Measurements from ENCODE around the gene ATG7. TPM values are rescaled to one million over a fixed set of nuclear protein-coding genes. Genes with fewer than 3 reads are reported as not detected.
"Not testable (repeated sequence)": the region's sequence is repeated elsewhere in the genome, so short reads cannot be mapped to it uniquely, and the experiment has no call there.

Gene ATG7
- polyA plus RNA-seq, 4 donors = 22.0 to 26.0 (median 25.4) TPM

DNA sequence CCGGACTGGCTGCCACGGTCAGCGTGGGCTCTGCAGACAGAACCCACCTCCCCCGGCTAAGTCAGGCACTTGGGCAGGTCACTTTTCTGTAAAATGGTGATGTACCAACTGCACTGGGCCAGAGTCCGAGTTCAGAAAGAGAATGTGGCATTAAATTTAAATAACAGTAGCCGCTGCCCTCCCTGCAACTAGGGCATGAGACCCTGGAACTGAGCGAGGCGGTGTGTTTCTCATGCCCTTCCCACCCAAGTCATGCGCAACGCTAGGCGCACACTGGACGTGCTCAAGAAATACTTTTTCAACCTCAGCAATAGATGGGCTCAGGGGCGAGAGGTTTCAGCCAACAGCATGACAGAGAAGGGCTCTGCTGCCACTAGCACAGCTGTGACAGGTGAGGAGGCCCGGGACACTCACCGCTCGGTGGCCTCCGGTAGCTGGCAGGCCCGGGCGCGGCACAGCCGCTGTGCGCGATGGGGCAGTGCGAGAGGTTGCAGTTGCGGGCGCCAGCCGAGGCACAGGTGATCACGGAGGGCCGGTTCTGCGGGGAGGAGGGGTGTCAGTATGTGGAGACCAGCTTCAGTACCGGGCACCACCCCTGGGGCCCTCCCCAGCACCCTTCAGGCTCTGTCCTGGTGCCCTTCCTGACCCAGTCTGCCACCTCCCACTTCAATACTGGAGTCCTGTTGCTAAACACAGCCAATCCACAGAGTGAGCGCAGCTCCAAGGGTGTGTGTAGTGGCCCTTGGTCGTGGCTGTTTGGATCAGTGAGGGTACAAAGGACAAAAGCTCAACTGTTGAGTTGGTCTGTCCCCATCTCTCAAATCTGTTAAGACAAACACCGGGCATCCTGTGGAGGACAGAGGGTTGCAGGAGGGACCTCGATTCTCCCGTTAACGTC lies 287.0 kb downstream of the ATG7 start:
- no peak for DNase-seq (ENCODE audit: low read depth in 4 of 4, low spot score in 3 of 4)

DNA sequence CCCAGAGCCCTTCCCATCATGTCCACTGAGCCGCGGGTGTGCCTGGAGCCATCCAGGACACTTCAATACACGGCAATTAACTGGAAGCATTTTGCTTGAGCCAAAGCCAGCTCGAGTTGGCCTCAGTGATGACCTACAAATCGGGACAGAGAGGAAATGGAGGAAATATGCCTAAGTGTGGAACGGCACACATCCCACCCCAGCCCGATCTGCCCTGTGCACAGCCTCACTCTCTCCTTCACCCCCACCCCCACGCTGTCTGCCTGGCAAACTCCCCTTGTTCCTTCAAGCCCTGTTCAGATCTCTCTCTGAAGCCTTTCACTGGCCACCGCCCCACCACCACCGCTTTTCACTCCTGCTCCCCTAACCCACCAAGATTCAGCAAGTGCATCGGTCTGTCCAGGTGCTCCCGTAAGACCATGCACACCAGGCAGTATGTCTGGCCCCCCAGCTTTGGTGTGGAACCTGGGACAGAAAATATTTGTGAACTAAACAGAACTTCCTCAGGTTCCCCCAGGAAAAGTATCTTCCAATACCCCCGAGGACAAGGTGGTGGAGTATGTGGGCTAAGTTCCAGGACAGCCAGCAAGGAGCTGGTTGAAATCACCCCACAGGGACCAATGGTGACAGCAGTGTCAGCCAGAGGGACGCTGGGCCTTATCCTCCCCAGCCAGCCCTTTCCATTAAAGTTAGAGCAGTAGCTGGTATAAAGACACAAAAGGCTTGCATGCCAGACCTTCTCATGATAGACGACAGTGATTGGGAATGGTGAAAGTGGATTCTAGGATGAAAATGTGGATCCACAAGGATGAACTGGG lies 287.8 kb downstream of the ATG7 start:
- no peak for DNase-seq (ENCODE audit: low read depth in 4 of 4, low spot score in 3 of 4)

DNA sequence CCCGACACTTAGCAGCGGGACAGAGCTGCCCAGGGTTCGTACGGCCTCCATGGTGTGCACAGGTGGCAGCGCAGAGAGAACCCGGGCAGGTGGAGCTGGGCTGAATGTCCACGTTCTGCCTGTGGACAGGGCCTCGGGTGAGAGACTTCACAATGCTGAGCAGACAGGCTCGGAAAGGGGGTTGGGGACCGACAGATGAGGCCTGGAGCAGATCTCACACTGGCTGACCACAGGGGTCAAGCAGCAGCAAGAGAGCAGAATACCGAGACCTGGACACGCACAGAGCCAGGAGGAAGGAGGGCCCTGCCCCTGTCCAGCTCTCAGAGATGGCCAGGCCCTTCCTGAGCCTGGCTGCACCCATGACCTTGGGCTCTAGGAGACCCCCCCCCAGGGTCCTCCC lies 288.5 kb downstream of the ATG7 start:
- DNase-seq (ENCODE audit: low read depth in 4 of 4, low spot score in 3 of 4) = no peak

DNA sequence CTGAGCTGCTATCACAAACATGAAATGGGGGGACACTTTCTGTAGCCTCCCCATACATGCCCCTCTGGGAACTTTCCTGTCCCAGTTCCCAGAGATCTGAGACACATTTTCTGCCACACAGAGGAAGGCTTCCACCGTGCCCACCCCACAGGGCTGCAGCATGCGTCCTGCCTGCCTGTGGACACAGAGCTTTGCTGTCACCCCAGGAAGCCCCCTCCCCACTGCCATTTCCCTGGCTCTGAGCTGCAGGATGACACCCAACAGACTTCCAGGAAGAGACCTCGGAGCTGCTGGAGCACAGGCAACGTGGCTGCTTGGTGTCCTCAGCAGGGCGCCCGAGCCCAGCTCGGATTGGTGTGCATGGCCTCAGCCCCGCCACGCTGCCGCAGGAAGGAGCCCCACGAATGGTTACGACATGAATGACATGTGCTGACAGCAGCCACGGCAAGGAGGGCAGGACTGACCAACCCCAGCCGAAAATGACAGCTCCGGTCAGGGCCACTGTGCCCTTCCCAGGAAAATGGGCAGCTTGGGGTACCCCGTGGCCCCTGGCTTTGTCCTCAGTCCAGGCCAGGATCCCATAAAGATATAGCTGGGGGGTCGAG lies 290.2 kb downstream of the ATG7 start:
- DNase-seq (ENCODE audit: low read depth in 4 of 4, low spot score in 3 of 4) = no peak

DNA sequence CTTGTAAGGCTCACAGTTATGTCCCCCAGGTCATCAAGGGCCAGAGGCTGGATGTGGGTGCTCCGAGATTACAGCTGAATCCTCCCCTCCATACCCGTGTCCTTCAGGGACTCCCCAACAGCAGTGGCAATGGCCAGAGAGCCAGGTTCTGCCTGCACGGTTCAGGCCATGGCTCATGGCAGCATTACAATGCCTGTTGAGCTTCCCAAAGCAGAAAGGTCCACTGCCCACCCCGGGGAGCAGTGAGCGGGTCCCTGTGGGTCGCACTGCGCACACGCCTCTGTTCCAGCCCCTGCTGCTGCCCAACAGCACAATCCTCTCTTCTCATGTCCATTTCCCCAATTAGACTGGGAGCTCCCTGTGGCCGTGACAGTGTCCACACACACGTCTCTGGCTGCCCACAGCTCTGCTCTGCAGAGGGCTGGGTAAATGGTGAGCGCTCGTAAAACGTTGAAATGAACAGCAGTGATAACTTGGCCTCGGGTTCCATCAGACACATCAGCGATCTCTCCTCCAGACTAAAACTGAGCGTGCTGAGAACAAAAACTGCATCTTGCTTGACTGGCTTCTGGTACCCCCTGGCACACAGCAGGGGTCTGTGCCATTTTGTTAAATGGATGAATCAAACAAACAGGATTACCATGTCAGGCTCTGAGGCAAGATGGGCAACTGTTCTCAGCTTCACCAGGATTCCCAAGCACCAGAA lies 291.1 kb downstream of the ATG7 start:
- DNase-seq (ENCODE audit: low read depth in 4 of 4, low spot score in 3 of 4) = no peak

DNA sequence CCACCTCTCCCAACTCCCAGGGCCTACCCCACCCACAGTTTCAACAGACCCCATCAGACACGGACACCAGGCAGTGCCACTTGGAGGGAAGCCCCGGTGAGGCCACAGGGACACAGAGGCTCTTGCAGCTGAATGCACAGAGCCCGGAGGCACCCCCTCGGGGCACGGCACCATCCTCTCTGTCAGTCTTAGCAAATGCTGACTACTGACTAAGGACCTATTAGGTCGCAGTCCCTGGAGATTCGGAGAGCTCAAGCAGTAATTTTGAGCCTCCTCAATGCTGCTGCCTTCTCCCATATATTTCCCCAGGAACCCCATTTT lies 291.6 kb downstream of the ATG7 start:
- no peak for DNase-seq (ENCODE audit: low read depth in 4 of 4, low spot score in 3 of 4)

DNA sequence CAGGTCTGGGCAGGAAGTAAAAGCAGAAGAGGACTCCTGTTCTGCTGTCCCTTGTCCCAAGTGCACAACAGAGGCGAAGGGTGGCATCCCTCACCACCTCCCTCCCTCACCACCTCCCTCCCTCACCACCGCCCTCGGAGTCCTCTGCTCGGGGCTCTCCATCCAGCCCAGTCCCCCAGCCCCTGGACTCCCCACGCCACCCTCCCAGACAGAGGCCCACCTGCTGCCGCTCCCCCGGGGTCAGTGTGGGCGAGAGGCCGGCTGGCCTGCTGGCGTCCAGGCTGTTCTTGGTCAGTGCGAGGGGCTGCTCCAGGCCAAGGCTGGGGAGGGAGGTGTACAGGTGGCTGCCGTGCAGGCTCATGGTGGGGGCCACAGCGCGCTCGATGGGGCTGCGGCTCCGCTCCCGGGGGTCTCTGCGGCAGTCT lies 292.4 kb downstream of the ATG7 start:
- DNase-seq (ENCODE audit: low read depth in 4 of 4, low spot score in 3 of 4) = no peak

DNA sequence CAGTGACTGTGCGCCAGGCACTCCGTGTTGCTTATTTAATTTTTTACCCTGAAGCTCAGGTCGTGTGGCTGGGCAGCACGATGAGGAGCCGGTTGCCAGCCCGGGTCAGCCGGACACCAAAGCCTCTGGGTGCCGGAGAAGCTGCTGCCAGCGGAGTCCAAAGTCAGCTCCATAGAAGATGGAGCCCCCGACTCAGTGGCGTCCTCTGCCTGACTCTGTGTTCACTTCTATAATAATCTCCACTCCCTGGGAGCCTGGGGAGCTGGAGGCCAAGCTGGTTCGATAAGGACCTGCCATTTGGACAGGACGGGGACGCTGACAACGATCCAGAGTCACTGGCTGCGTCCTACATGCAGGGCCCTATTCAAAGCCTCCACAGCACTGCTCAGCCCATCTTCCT lies 292.9 kb downstream of the ATG7 start:
- DNase-seq (ENCODE audit: low read depth in 4 of 4, low spot score in 3 of 4) = no peak

DNA sequence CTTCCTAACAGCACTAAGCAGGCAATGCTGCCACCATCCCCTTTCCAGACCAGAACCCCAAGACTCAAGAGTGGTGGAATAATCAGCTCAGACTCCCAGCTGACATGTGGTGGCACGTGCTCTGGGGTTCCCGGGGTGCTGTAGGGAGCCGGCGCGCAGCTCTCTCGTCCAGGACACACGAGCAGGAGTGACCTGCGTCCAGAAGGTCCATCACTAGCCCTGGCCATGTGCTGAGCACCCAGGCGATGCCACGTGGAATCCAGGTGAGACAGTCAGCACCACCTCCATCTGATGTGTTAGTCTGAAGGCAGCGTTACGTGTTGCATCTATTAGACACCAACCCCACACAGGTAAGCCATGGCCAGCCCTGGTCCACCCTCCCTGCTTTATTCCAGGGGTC lies 293.3 kb downstream of the ATG7 start:
- DNase-seq (ENCODE audit: low read depth in 4 of 4, low spot score in 3 of 4) = no peak

DNA sequence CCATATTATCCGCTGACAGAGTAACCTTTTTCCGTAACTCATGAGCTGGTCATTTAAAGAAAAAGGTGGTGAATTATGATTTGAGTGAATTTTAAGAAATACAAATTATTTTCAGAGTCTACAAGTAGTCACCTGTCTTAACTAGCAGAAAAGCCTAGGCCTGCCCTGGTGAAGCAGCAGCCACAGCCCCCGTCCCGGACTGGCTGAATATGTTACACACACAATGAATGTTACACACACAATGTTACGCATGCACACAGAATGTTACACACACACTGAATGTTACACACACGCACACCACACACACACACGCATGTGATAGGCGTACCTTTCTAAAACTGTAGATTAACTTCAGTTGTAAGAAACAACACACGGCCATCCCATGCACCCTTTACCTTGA lies 293.7 kb downstream of the ATG7 start:
- no peak for DNase-seq (ENCODE audit: low read depth in 4 of 4, low spot score in 3 of 4)

DNA sequence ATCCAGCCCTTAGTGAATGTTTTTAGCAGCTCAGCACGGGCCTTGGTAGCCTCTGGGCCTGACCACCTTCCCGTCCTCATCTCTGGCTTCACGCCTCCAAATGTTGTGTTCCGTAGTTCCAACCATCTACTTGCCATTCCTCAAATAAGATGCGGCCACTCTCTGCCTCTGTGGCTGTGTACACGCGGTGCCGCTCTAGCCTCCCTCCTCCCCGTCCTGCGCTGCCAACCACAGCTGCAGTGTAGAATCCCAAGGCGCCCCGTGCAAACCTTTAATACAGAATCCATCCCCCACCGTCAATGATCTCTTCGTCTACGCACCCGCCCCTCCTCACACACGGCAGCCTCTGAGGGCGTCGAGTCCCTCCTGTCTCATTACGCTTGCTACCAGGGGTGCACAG lies 294.3 kb downstream of the ATG7 start:
- DNase-seq (ENCODE audit: low read depth in 4 of 4, low spot score in 3 of 4) = no peak

DNA sequence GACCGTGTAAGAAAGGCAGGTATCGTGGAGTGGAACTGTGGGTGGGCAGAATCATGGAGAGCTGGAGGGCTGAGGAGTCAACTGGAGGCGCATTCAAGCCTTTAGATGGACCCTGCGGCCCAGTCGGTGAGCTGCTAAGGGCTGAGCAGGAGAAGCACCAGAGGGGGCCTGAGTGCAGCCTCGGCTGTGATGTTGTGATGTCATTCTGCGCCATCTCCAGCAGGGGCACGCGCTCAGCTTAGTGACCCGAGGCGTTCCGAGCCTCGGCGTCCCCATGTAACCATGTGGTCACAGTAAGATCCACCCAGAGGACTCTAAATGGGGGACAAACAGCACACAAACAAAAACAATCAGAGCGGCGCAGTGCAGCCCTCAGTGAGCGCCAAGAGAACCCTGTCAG lies 294.7 kb downstream of the ATG7 start:
- DNase-seq (ENCODE audit: low read depth in 4 of 4, low spot score in 3 of 4) = no peak

DNA sequence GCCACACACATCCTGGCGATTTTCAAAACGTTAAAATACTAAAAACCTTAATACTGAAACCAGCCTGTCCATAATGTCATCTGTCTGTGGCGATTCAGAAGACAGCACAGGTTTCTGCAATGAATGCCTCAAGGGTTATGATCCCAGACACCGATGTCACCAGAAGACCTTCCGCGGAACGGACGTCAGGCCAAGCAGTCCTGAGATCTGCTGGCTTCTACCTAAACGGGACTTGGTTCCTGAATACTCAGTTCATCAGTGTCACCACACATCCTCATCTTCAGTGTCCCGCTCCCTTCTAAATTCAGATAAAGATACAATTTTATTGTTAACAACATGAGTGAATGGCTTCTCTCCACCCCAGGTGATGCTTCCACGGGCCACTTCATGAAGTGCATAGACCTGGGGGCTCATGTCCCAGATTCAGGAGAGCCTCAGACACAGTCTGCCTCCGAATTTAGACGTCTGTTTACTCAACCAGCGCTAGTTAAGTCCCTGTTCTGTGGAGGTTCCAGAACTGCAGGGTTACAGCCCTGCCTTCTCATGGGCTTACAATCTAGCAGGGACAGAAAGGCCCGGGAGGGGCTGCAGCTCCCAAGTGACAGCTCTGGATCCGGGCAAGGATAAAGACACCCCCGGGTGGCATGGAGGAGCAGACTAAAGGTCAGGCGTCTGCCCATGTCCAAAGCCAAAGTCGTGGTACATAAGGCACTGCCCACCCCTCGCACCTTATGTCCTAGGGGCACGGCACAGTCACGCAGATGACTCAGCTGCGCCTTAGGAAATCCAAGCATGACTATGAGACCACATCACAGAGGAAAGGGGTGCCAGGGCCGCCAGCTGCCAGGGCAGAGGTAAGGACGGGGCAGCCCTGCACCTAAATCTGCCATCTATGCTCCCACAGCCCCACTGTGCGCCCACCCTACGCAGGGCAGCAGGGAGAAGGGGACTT lies 295.6 kb downstream of the ATG7 start:
- DNase-seq (ENCODE audit: low read depth in 4 of 4, low spot score in 3 of 4) = no peak

DNA sequence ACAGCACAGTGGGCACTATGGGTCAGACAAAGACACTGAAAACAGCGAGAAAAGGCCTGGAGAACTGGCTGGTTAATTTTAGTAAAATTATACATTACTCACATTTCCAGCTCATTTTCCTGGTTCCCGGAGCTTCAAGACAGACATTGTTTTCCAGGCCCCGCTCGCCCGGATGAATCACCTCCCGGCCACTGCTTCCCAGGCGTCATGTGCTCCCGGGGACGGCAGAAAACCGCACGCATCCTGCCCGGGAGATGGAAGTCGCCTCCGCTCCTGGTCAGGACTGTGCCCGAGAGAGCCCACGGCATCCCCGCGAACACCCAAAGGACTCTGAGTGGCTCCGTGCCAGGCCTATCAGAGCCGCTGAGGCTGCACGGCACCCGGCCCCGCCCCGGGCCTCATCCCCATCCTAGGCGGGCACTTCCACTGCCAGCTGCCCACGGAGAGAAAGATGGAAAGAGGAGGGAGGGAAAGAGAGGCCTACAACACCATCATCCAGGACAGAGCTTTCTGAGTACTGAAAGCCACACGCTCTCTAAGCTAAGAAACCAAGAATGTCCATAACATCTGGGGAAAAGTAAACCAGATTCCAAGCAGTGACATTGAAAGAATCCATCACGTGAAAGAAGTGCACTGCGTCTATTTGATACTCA lies 296.4 kb downstream of the ATG7 start:
- no peak for DNase-seq (ENCODE audit: low read depth in 4 of 4, low spot score in 3 of 4)

DNA sequence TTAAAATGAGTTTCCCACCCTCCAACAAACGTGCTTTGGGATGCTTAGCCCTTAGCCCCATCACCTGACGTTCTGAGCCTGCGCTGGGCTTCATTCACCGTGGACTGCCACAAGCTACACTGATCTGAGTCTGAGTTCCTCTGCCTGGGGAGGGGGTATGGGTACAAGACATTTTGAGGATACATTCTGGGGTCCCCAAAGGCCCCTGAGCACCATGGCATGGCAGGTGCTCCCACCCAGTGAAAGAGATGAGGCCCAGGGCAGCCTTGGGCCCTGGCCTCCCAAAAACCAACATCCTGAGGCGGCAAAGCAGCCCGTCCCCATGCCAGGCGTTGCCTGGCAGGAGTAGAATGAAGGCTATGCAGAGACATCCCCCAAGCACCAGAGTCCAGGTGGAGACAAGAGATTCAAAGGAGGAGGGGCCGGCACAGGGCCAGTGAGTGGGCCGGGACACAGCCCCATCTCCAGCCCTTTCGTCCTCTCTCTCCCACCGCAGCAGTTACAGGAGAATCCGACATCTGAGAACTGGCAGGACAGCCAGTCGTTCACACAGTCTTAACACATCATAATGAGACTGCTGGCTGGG lies 297.1 kb downstream of the ATG7 start:
- DNase-seq (ENCODE audit: low read depth in 4 of 4, low spot score in 3 of 4) = no peak

DNA sequence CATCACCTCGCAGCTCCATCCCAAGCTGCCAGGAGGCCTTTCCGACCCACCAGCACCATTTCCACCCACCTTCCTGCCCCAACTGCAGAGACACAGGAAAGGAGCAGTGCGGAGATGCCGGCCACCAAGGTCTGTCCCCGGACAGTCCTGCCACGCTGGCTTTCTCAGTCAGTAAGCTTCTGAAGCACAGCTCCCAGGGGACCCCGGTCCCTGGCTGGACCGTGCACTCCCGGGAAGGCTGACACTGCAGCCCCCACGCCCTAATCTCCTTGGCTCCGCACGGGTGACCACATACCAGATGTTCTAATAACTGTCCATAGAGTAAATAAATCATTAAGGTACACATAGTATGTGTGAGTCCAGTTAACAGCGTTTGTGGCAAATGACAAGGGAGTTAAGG lies 298.1 kb downstream of the ATG7 start:
- DNase-seq (ENCODE audit: low read depth in 4 of 4, low spot score in 3 of 4) = no peak

DNA sequence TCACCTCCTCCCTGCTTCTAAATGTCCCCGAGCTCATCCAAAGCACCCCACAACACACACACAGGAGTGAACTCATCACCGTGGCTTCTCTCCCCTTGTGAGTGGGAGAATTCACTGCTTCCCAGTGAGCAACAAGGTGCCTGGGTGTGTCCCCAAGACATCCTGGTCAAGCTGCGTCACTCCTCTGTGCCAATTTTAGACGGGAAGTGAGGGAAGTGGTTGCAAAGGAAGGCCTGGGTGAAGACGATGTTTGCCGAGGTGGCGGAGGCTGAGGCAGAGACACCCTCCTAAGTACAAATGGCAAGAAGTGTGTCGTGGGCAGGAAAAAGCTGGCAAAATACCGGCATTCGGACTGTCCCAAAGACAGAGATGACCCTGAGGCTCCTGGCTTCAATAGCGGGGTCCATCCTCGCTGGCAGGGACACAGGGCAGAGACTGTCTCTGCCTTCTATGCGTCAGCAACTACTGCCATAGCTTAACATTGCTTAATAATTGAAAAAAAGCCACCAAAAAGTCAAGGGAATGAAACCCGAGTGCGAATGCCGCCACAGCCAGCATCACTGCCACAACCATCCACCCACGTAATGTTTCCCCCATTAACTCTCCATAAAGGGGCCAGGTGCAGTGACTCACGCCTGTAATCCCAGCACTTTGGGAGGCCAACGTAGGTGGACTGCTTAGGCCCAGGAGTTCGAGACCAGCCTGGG lies 298.7 kb downstream of the ATG7 start:
- DNase-seq (ENCODE audit: low read depth in 4 of 4, low spot score in 3 of 4) = no peak

DNA sequence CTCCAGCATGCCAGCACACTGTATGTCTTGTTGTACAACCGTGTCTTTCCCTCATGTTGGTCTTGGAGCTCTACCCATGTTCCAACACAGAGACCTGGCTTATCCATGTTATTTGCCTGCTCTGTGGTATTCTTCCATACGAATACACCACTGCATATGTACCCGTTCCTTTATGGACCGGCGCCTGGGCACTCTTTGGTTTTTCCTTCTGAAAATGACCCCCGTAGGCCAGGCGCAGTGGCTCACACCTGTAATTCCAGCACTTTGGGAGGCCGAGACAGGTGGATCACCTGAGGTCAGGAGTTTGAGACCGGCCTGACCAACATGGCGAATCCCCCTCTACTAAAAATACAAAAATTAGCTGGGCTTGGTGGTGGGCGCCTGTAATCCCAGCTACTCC lies 300.5 kb downstream of the ATG7 start:
- DNase-seq (ENCODE audit: low read depth in 4 of 4, low spot score in 3 of 4) = not testable (repeated sequence)

Measured in right renal pelvis (tissue), 4 donors.